ENCODE measurements around the gene MAGEB4. TPM values are rescaled to one million over a fixed set of nuclear protein-coding genes. Genes with fewer than 3 reads are reported as not detected.

The MAGEB4 gene
- total RNA-seq, 1 donor from 2014 or later, result not detected

DNA sequence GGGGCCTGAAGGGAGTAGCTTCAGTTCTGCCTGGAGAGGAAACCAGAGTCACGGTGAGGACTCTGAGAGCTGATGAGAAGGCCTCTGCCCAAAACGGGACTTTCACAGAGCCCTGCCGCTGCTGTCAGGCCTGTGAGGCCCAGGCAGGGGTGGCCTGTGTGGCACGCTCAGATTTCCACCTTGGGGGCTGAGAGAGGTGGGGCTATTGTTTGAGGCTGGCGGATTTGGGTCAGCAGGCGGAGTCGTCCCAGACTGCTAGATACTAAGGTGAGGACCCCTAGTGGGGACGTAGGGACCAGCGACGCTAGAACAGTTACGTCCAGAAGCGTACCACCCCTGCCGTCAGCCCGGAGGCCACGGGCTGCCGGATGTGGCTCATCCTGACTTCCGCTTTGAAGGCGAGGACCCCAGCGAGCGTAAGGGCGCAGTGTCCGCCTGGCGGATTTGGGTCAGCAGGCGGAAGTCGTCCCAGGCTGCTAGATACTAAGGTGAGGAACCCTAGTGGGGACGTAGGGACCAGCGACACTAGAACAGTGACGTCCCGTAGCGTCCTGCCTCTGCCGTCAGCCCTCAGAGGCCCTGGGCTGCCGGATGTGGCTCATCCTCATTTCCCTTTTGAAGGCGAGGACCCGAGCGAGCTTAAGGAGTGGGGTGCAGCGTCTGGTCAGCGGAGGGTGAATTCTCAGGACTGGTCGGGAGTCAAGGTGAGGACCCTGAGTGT, 5.1 kb downstream of the MAGEB4 start, which contains the start of gene MAGEB1:
Gene MAGEB1, plus strand, starts transcription at position 378 of the 721 bp plus-strand sequence. CDS start 3,348 bp downstream, outside the sequence.
- no peak for DNase-seq (ENCODE audit: low spot score in 2 of 2, unreplicated experiment in 2 of 2)
- Mint-ChIP-seq H3K4me1 (peaks cover 8% of the 10 kb centered on the region), H3K9me3 (peaks cover 10% of the 10 kb centered on the region), H3K27ac (no peak within 1 kb of the TSS), H3K27me3 (ENCODE audit: low read depth) (no peaks in the 10 kb centered on the region), H3K4me3 (no peak within 1 kb of the TSS), H3K36me3 (no peaks in the 10 kb centered on the region)
- TF ChIP-seq, protein P1, sequence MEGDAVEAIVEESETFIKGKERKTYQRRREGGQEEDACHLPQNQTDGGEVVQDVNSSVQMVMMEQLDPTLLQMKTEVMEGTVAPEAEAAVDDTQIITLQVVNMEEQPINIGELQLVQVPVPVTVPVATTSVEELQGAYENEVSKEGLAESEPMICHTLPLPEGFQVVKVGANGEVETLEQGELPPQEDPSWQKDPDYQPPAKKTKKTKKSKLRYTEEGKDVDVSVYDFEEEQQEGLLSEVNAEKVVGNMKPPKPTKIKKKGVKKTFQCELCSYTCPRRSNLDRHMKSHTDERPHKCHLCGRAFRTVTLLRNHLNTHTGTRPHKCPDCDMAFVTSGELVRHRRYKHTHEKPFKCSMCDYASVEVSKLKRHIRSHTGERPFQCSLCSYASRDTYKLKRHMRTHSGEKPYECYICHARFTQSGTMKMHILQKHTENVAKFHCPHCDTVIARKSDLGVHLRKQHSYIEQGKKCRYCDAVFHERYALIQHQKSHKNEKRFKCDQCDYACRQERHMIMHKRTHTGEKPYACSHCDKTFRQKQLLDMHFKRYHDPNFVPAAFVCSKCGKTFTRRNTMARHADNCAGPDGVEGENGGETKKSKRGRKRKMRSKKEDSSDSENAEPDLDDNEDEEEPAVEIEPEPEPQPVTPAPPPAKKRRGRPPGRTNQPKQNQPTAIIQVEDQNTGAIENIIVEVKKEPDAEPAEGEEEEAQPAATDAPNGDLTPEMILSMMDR (IDR thresholded peaks at IDR 0.05; ENCODE audit: unreplicated experiment), result no peak

DNA sequence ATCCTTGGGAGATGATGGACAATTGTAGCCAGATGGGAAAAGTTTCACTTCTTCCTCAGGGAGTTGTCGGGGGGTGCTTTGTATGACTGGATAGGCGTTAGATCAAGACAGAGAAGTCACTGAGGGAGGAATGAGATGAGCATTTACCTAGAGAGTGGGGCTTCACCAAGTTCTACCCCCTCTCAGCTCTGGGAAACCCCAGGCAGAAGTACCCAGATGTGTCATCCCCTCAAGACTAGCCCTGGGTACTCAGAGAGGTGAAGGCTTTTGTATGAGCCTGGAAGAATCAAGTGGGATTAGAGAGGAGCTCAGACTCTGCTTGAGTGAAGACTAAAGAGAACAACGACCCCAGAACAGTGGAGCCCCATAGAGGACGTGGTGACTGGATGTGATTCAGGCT, 7.1 kb downstream of the MAGEB4 start:
- no peak overlapping the region for H3K4me3 Mint-ChIP-seq
- peaks cover 10% of the 10 kb centered on the region for H3K9me3 Mint-ChIP-seq
- no peak for DNase-seq (ENCODE audit: low spot score in 2 of 2, unreplicated experiment in 2 of 2)
- H3K36me3 Mint-ChIP-seq, result no peaks in the 10 kb centered on the region
- H3K27ac Mint-ChIP-seq, result no peak overlapping the region
- H3K4me1 Mint-ChIP-seq, result peaks cover 3% of the 10 kb centered on the region
- TF ChIP-seq, protein P1 (IDR thresholded peaks at IDR 0.05; ENCODE audit: unreplicated experiment), result no peak
- no peaks in the 10 kb centered on the region for H3K27me3 Mint-ChIP-seq (ENCODE audit: low read depth)

DNA sequence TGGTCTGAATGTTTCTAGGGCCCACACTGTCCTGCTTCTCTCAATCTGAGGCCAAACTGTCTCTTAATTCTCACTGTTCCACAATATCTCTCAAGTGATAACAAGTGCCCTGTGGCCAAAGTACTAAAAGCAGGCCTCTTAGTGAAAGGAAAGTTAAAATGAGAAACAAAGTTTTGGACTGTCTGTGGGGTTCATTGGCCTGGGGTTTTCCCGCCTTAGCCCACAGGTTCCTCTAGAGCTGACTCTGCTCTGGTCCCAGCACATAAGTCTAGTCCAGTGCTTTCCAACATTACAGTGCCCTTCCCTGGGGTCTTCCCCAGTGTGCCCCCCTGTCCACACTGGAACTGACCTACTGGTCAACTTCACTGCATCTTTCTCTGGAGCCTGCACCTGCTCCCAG, 11.5 kb downstream of the MAGEB4 start:
- no peak overlapping the region for H3K4me3 Mint-ChIP-seq
- no peak for DNase-seq (ENCODE audit: low spot score in 2 of 2, unreplicated experiment in 2 of 2)
- no peaks in the 10 kb centered on the region for H3K36me3 Mint-ChIP-seq
- peaks cover 25% of the 10 kb centered on the region for H3K9me3 Mint-ChIP-seq
- TF ChIP-seq, protein P1 (IDR thresholded peaks at IDR 0.05; ENCODE audit: unreplicated experiment), result no peak
- H3K27ac Mint-ChIP-seq, result no peak overlapping the region
- H3K27me3 Mint-ChIP-seq (ENCODE audit: low read depth), result no peaks in the 10 kb centered on the region
- no peaks in the 10 kb centered on the region for H3K4me1 Mint-ChIP-seq

DNA sequence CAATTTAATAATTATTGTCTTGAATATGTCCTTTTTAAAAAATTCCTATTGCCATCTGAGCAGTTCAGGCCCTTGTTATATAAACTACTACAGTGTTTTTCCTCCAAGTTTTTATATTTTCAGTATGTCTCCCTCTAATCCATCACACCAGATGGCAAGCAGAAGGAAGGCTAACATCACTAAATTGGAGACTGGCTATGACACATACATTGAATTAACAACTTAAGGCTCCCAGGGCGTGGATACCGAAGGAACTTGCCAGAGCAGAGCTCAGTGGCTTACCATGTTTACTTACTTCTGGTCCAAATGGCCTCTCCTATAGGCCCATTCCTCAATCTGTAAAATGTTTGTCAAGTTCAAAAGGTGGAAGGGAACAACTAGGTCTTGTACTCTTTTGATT, 18.1 kb downstream of the MAGEB4 start:
- H3K4me1 Mint-ChIP-seq, result peaks cover 2% of the 10 kb centered on the region
- no peak for DNase-seq (ENCODE audit: low spot score in 2 of 2, unreplicated experiment in 2 of 2)
- no peaks in the 10 kb centered on the region for H3K27me3 Mint-ChIP-seq (ENCODE audit: low read depth)
- no peaks in the 10 kb centered on the region for H3K36me3 Mint-ChIP-seq
- no peak overlapping the region for H3K4me3 Mint-ChIP-seq
- peaks cover 17% of the 10 kb centered on the region for H3K9me3 Mint-ChIP-seq
- TF ChIP-seq, protein P1 (IDR thresholded peaks at IDR 0.05; ENCODE audit: unreplicated experiment), result no peak
- H3K27ac Mint-ChIP-seq, result no peak overlapping the region

DNA sequence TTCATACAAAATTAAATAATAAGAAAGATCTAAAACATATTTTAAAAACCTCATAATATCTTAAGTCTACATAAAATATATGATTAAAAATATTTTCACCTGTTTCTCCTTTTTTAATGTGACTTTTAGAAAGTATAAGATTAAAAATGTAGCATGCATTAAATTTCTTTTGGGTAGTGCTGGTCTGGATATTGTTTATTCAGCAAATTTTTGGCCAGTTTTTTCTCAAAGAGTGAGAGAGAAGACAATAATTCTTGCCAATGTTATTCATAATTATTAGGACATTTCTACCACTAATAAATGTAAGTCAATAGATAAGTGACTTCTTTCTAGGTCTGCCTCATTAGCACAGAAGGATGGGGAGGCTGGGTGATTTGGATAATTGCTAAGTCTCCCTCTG, 19.2 kb downstream of the MAGEB4 start:
- Mint-ChIP-seq H3K27ac (no peak overlapping the region), H3K4me1 (peaks cover 2% of the 10 kb centered on the region), H3K36me3 (no peaks in the 10 kb centered on the region), H3K27me3 (ENCODE audit: low read depth) (no peaks in the 10 kb centered on the region), H3K4me3 (no peak overlapping the region), H3K9me3 (peaks cover 10% of the 10 kb centered on the region)
- TF ChIP-seq, protein P1 (IDR thresholded peaks at IDR 0.05; ENCODE audit: unreplicated experiment), result no peak
- DNase-seq (ENCODE audit: low spot score in 2 of 2, unreplicated experiment in 2 of 2), result no peak

Measured in mesothelial cell of epicardium (in vitro differentiated cells).